HG03159 (cell line): ENCODE data around the gene CCDC60.
"Not testable (repeated sequence)": the region's sequence is repeated elsewhere in the genome, so short reads cannot be mapped to it uniquely, and the experiment has no call there.

Experiments
- ATAC-seq: cut with Tn5 transposase; IDR thresholded peaks from one replicate; pipeline ENCODE4 v1.9.1; 2021; ENCODE audit warnings: mild to moderate bottlenecking, moderate library complexity; ENCODE audit not compliant: unreplicated experiment

The CCDC60 gene

DNA sequence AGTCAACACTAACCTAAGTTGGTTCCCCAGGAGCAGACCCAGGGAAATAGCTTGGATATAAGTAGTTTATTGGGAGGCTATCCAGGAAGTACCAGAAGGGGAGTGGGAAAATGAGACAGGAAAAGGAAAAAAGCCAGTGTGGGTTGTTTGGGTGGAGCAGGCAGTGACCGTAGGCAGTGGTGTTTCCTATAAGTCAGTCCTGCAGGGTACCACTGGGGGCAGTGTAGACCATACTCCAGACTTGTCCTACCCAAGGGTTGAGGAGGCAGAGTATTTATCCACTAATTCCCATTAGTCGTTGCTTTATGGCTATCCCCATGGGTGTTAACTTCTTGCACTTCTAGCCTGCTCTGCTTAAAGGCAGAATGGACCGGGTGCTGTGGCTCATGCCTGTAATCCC, 6.4 kb upstream of the CCDC60 start:
- no peak for ATAC-seq

- no peak for ATAC-seq
Measured at GRCh38 chr12:119338593-119339363, 4.2 kb downstream of the CCDC60 start.

GRCh38 chr12:119340578-119340977, 6.0 kb downstream of the CCDC60 start:
- ATAC-seq: no peak

DNA sequence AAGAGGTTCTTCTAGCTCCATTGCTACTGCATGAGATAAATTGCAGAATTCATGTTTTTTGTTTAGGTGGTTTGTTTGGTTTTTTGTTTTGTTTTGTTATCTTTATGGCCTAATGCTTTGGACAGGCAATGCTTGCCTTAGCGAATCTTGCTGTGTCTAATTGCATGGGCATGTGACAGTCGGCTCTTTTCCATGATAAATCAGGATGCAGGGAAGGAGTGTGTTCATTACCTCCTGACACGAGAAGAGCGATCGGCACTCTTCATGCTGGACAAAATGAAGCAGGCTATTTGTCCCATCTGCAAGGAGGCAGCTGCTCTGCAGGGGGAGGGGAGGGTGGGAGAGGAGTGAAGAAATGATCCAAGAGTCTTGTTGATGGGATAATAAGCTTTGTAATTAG, 6.5 kb downstream of the CCDC60 start:
- no peak for ATAC-seq

DNA sequence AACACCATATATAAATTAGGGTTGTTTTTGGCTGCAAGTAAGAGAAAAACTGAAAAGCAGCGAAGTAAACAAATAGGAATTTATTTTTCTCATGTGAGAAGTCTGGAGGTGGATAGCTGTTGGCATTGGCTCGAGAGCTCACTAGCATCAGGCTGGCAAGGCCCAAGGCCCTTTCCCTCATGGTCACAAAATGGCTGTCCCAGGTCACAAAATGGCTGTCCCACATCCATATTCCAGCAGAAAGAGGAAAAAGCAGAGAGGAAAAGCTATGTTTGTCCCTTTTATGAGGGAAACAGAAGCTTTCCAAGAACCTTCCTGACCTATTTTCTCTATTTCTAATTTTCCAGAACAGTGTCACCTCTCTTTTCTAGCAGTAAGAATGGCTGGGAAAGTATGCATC, 7.5 kb downstream of the CCDC60 start:
- ATAC-seq: no peak

DNA sequence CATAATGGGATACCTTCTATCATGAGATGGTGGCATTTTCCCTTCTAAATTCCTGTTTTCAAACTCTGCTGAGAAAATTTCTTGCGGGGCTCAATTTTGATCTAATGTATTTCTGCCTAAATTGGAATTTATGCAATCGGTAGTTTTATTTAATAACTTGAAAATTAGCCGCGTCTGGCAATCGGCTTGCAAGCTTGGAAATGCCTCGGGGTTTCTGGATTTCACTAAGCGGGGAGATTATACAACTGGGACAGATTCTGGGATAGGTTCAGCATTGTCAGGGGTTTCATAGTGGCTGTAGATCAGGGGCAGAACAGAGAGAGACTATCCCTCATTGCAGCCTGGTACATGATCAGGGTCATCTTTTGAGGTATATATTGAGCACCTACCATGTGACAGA, 8.6 kb downstream of the CCDC60 start:
- no peak for ATAC-seq

- ATAC-seq: no peak
Measured at GRCh38 chr12:119354172-119354571, 19.6 kb downstream of the CCDC60 start.

DNA sequence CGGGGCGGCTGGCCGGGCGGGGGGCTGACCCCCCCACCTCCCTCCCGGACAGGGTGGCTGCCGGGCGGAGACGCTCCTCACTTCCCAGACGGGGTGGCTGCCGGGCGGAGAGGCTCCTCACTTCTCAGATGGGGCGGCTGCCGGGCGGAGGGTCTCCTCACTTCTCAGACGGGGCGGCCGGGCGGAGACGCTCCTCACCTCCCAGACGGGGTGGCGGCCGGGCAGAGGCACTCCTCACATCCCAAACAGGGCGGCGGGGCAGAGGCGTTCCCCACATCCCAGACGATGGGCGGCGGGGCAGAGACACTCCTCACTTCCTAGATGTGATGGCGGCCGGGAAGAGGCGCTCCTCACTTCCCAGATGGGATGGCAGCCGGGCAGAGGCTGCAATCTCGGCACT, 25.8 kb downstream of the CCDC60 start:
- ATAC-seq: not testable (repeated sequence)

- ATAC-seq: no peak
Measured at GRCh38 chr12:119363037-119363436, 28.5 kb downstream of the CCDC60 start.

DNA sequence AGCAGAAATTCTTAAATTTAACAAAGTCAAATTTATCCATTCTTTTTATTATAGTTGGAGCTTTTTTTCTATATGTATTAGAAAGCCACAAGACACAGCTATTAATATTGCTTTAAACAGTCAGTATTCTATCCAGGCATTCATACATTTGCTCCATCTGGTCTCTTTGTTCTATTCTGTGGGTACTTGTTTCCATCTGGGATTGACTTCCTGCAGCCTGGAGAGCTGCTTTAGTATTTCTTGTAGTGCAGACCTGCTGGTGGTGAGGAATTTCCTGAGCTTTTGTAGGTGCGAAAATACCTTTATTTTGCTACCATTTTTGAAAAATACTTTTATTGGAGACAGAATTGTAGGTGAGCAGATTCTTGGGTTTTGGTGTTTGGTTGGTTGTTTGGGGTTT, 29.0 kb downstream of the CCDC60 start:
- no peak for ATAC-seq

GRCh38 chr12:119365451-119365850, 30.9 kb downstream of the CCDC60 start:
- ATAC-seq: no peak

- ATAC-seq: no peak
Measured at GRCh38 chr12:119366007-119366406, 31.5 kb downstream of the CCDC60 start.

DNA sequence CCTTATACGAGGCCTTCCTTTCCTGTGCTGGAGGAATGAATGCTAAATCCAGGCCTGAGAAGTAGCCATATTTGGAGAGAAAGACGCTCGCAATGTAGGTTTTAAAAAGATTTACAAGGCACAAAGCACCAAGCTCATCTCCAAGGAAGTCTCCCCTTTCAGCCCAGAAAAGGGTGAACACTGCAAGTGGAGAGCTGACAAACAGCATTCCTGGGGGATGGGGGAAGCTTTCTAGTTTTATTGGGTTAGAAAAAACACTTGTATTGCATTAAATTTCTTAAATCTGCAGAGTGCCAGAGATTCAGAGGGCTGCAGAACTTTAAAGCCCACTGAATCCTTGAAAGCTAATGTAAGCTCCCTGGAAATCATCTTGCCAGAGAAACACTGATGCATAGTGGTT, 34.6 kb downstream of the CCDC60 start:
- ATAC-seq: no peak

DNA sequence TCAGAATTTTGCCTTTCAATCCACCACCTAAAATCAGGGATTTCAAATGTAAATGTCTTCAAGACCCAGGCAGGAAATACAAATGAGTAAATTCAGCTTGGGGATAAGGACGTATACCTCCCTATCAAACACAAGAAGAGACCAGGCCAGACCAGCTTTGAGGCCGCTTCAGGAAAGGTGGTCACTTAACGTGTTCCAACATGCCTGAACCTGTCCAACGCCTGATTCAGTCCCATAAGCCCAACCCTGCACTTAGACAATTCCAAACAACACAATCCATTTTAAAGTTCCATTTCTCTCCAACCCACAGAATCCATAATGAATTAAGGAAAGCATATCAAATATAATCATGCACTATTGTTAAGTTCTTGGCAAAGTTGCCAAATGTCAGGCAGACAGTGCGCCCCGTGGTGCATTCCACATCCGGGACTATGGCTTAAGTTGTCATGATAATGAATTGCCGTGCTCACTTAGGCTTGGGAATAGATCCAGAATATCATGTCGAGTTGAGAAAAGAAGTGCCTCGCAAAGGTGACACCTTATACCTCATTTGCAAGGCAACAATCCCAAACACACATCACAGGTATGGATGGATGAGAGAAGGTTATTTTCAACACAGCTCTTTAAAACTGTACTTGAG, 35.5 kb downstream of the CCDC60 start:
- no peak for ATAC-seq

- no peak for ATAC-seq
Measured at GRCh38 chr12:119372540-119372939, 38.0 kb downstream of the CCDC60 start.

DNA sequence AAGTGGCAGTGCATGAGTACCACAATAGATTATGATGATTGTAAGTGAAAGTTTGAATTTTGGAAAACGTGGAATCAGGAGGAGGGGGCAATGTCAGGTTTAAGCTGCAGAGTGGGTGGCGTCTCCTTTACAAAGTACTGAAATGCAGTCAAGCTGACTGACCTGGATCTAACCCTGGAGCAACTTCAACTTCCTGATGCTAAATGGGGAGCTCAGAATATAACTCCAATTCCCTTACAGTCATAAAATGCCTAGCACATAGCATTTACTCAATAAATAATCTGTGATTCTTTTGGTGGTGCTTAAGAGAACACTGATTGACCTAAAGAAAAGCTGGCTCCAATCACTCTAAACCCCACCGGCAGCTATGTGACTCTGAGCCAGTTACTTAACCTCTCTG, 38.5 kb downstream of the CCDC60 start:
- no peak for ATAC-seq

DNA sequence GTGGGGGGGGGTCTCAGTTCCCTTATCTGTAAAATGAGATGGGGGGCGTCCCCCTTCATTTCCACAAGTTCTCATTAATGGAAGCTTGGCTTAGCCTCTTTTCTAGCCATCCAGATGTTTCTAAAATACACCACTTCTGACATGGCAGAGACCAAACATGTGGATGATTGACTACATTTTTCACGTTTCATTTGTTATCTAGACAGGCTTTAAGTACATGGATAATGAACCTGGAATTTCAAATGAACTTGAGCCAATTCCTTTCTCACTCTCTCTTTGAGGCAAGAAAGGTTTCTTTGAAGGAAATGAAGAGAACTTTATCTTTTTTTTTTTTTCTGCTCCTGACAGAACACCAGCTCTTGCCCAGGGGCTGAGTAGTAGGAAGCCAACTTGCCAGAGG, 39.1 kb downstream of the CCDC60 start:
- ATAC-seq: no peak

DNA sequence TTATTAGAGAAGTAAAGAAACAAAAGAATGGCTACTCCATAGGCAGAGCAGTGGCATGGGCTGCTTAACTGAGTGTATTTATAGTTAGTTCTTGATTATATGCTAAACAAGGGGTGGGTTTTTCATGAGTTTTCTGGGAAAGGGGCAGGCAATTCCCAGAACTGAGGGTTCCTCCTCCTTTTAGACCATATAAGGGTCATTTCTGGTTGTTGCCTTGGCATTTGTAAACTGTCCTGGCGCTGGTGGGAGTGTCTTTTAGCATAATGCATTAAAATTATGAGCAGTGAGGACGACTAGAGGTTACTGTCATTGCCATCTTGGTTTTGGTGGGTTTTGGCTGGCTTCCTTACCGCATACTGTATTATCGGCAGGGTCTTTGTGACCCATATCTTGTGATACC, 40.1 kb downstream of the CCDC60 start:
- ATAC-seq: no peak

- no peak for ATAC-seq
Measured at GRCh38 chr12:119375075-119375882, 40.8 kb downstream of the CCDC60 start.

DNA sequence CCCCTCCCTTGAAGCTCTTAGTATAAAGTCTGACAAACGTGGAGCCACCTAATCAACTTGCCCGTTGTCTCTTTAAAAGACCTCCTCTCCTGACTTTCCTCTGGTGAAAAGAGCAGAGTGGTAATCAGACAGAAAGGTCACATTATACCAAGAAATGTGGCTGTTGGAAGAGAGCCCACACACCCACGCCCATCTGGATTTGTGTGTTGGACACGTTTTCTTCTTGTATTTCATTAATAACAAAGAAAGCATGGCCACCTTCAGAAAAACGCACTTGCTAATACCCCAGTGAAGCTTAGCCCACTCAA, 41.3 kb downstream of the CCDC60 start:
- no peak for ATAC-seq

- no peak for ATAC-seq
Measured at GRCh38 chr12:119378903-119379302, 44.4 kb downstream of the CCDC60 start.
